Stomach (tissue), 4 donors: Measurements from ENCODE around the gene WDR1.

ENCODE experiments used
- EP300 ChIP-seq: sonication (generic); formaldehyde crosslinking; IDR thresholded peaks from one replicate; pipeline ENCODE4 v1.6.1; 2017; ENCODE audit warnings: antibody characterized with exemption
- POLR2A ChIP-seq, 4 donors: fragments of 450-650 bp; IDR thresholded peaks; one replicate each; pipeline ENCODE4 v1.6.1; 2016; ENCODE audit warnings: antibody characterized with exemption in 4 of 4, control low read depth in 2 of 4, mild to moderate bottlenecking in 1 of 4, moderate library complexity in 1 of 4
- POLR2AphosphoS5 ChIP-seq, 3 donors: sonication (generic); formaldehyde crosslinking; IDR thresholded peaks; one replicate each; pipeline ENCODE4 v1.6.1; 2016; ENCODE audit warnings: antibody characterized with exemption in 3 of 3
- TF ChIP-seq, protein P1 (sequence below), 7 experiments: fragments of 450-650 bp in 4 of 7; fragments of 200-600 bp in 3 of 7; sonication (generic) in 3 of 7; IDR thresholded peaks; one replicate each; pipeline ENCODE4 v1.5.1; 2016 to 2019; ENCODE audit warnings: antibody characterized with exemption in 7 of 7, control low read depth in 2 of 7, mild to moderate bottlenecking in 1 of 7

DNA sequence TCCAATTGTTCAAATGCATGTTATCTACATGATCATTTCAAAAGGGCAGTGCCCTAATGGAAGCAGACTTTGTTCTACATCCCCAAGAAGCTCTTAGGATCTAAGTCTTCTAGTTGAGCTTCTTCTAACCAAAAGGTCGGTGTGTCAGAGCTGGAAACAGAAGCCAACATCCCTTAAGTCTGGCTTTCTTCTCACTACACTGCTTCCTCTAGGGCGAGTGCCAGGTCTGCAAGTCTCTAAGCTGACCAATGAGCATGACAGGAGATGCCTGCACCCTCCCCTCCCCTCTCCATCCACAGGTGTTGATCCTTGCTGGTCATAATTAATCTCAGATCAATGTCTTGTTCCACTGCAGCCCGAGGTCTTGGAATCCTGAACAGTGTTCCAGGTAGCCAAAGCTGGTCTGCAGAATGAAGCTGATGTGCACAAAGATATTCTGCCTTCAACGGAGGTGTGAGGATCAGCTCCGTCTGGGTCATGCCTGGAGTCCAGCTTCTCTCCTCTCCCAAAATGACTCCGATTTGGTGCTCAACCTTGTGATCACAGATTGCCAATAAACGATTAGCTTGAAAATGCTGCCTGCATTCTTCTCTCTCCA lies 44.1 kb downstream of the WDR1 start:
- TF ChIP-seq, protein P1, sequence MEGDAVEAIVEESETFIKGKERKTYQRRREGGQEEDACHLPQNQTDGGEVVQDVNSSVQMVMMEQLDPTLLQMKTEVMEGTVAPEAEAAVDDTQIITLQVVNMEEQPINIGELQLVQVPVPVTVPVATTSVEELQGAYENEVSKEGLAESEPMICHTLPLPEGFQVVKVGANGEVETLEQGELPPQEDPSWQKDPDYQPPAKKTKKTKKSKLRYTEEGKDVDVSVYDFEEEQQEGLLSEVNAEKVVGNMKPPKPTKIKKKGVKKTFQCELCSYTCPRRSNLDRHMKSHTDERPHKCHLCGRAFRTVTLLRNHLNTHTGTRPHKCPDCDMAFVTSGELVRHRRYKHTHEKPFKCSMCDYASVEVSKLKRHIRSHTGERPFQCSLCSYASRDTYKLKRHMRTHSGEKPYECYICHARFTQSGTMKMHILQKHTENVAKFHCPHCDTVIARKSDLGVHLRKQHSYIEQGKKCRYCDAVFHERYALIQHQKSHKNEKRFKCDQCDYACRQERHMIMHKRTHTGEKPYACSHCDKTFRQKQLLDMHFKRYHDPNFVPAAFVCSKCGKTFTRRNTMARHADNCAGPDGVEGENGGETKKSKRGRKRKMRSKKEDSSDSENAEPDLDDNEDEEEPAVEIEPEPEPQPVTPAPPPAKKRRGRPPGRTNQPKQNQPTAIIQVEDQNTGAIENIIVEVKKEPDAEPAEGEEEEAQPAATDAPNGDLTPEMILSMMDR (IDR thresholded peaks at IDR 0.05) = no peak
- no peak for TF ChIP-seq POLR2AphosphoS5 (IDR thresholded peaks at IDR 0.05)
- TF ChIP-seq EP300 = no peak
- TF ChIP-seq POLR2A (IDR thresholded peaks at IDR 0.05) = no peak
